Adrenal gland (tissue), 5 donors: ENCODE data around the gene ATXN1.

Source experiments
- CTCF ChIP-seq, 6 experiments: fragments of 450-650 bp in 4 of 6; fragments of 200-600 bp in 2 of 6; sonication (generic) in 1 of 6; IDR thresholded peaks; 1 replicate in 5 of 6; 2 replicates in 1 of 6; pipeline versions ENCODE4 v1.5.1 to v1.8.0; 2016 to 2021; ENCODE audit warnings: antibody characterized with exemption in 6 of 6, mild to moderate bottlenecking in 2 of 6, moderate library complexity in 1 of 6
- POLR2A ChIP-seq, 2 donors: fragments of 450-650 bp; IDR thresholded peaks; one replicate each; pipeline ENCODE4 v1.6.1; 2017; ENCODE audit warnings: antibody characterized with exemption in 2 of 2, mild to moderate bottlenecking in 2 of 2, moderate library complexity in 1 of 2
- donor health status: DM: no; HTN: no; CAD: no.

- no peak for TF ChIP-seq CTCF (IDR thresholded peaks at IDR 0.05)
- TF ChIP-seq POLR2A (IDR thresholded peaks at IDR 0.05) = no peak
Measured at GRCh38 chr6:16412171-16412570, 349.1 kb downstream of the ATXN1 start.
